ENCODE measurements around the gene FRMD4B.
"Not testable (repeated sequence)": the region's sequence is repeated elsewhere in the genome, so short reads cannot be mapped to it uniquely, and the experiment has no call there.

Gene FRMD4B

GRCh38 chr3:69240651-69241568 lies 145.0 kb downstream of the FRMD4B start:
- intact Hi-C loops (cut with DNase I; ENCODE audit: low total_unique reads) = no loop called here
- Histone ChIP-seq H3K27me3 (no peaks in the 10 kb centered on the region), H3K9me3 (no peaks in the 10 kb centered on the region), H3K27ac (no peak overlapping the region), H3K36me3 (no peaks in the 10 kb centered on the region), H3K4me1 (peaks cover 0 to 4% (median 1%) of the 10 kb centered on the region in 4 donors), H3K4me3 (no peak overlapping the region)
- TF ChIP-seq, protein P1, sequence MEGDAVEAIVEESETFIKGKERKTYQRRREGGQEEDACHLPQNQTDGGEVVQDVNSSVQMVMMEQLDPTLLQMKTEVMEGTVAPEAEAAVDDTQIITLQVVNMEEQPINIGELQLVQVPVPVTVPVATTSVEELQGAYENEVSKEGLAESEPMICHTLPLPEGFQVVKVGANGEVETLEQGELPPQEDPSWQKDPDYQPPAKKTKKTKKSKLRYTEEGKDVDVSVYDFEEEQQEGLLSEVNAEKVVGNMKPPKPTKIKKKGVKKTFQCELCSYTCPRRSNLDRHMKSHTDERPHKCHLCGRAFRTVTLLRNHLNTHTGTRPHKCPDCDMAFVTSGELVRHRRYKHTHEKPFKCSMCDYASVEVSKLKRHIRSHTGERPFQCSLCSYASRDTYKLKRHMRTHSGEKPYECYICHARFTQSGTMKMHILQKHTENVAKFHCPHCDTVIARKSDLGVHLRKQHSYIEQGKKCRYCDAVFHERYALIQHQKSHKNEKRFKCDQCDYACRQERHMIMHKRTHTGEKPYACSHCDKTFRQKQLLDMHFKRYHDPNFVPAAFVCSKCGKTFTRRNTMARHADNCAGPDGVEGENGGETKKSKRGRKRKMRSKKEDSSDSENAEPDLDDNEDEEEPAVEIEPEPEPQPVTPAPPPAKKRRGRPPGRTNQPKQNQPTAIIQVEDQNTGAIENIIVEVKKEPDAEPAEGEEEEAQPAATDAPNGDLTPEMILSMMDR (IDR thresholded peaks at IDR 0.05) = no peak
- no peak for DNase-seq

- H3K4me3 ChIP-seq = no peak overlapping the region
- DNase-seq = no peak
- no peaks in the 10 kb centered on the region for H3K27me3 ChIP-seq
- H3K4me1 ChIP-seq = peaks cover 0 to 4% (median 1%) of the 10 kb centered on the region in 4 donors
- no peaks in the 10 kb centered on the region for H3K36me3 ChIP-seq
- no peak overlapping the region for H3K27ac ChIP-seq
- TF ChIP-seq, protein P1 (IDR thresholded peaks at IDR 0.05) = no peak
- H3K9me3 ChIP-seq = no peaks in the 10 kb centered on the region
- intact Hi-C loops (cut with DNase I; ENCODE audit: low total_unique reads) = no loop called here
These were observed 146.8 kb downstream of the FRMD4B start for GRCh38 chr3:69239063-69239462.

GRCh38 chr3:69236812-69237707 lies 148.8 kb downstream of the FRMD4B start:
- intact Hi-C loops (cut with DNase I; ENCODE audit: low total_unique reads) = no loop called here

GRCh38 chr3:69235882-69236281 lies 150.0 kb downstream of the FRMD4B start:
- Histone ChIP-seq H3K4me3 (no peak overlapping the region), H3K27ac (no peak overlapping the region), H3K36me3 (no peaks in the 10 kb centered on the region), H3K27me3 (no peaks in the 10 kb centered on the region), H3K4me1 (peaks cover 0 to 13% (median 1%) of the 10 kb centered on the region in 4 donors), H3K9me3 (no peaks in the 10 kb centered on the region)
- intact Hi-C loops (cut with DNase I; ENCODE audit: low total_unique reads) = no loop called here
- TF ChIP-seq, protein P1 (IDR thresholded peaks at IDR 0.05) = no peak
- DNase-seq = no peak

More at GRCh38 chr3:69236812-69237707, 148.8 kb downstream of the FRMD4B start:
- peak overlapping the region in 1 of 2 donors; percentile 15 for H3K27ac ChIP-seq
- TF ChIP-seq, protein P1 (IDR thresholded peaks at IDR 0.05) = no peak
- H3K9me3 ChIP-seq = no peaks in the 10 kb centered on the region
- no peaks in the 10 kb centered on the region for H3K27me3 ChIP-seq
- DNase-seq = no peak
- H3K4me3 ChIP-seq = peak overlapping the region in 1 of 2 donors; percentile 7
- no peaks in the 10 kb centered on the region for H3K36me3 ChIP-seq
- peaks cover 0 to 8% (median 1%) of the 10 kb centered on the region in 4 donors for H3K4me1 ChIP-seq

DNA sequence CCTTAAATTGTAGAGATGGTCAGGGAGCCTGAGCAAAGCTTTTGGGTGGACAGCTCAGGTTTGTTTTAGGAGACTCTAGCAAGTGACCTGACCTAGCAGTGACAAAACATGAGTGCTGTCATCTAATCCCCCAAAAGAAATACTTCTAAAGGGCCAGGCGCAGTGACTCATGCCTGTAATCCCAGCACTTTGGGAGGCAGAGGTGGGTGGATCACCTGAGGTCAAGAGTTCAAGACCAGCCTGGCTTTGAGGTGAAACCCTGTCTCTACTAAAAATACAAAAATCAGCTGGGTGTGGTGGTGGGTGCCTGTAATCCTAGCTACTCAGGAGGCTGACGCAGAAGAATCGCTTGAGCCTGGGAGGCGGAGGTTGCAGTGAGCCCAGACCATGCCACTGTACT lies 150.7 kb downstream of the FRMD4B start:
- peaks cover 0 to 13% (median 1%) of the 10 kb centered on the region in 4 donors for H3K4me1 ChIP-seq
- H3K27me3 ChIP-seq; H3K27ac ChIP-seq; H3K36me3 ChIP-seq; H3K9me3 ChIP-seq; DNase-seq; intact Hi-C loops (cut with DNase I; ENCODE audit: low total_unique reads); H3K4me3 ChIP-seq: not testable (repeated sequence)
